CD14-positive monocyte (primary cell): Measurements from ENCODE around the gene SLC38A10. TPM values are rescaled to one million over a fixed set of nuclear protein-coding genes. Genes with fewer than 3 reads are reported as not detected.

Source experiments
- DNase-seq, 3 donors: peaks; one replicate each; pipeline ENCODE4 v3.0.0-alpha.2; 2011 to 2022
- H2AFZ ChIP-seq: 2 replicates; pipeline ENCODE4 v1.6.0; 2012; ENCODE audit warnings: mild to moderate bottlenecking, low read depth, low read length, inconsistent platforms; ENCODE audit not compliant: insufficient read depth, poor library complexity, severe bottlenecking
- H3K27ac ChIP-seq, 2 donors: 1 replicate in 1 of 2; 2 replicates in 1 of 2; pipeline ENCODE4 v1.5.1; 2012 to 2013; ENCODE audit warnings: low read length in 2 of 2, control low read depth in 1 of 2, inconsistent platforms in 1 of 2, low read depth in 1 of 2, mild to moderate bottlenecking in 1 of 2
- H3K27me3 ChIP-seq, 2 donors: one replicate each; pipeline versions ENCODE4 v1.6.0 to v1.6.1; 2011 to 2013; ENCODE audit warnings: low read length in 2 of 2; ENCODE audit not compliant: control insufficient read depth in 2 of 2, insufficient read depth in 2 of 2
- H3K36me3 ChIP-seq, 2 donors: replicated peaks in 1 of 2; 1 replicate in 1 of 2; 2 replicates in 1 of 2; pipeline versions ENCODE4 v1.5.1 to v1.6.1; 2012 to 2013; ENCODE audit warnings: low read length in 2 of 2, control low read depth in 1 of 2, inconsistent platforms in 1 of 2, mild to moderate bottlenecking in 1 of 2; ENCODE audit not compliant: insufficient read depth in 2 of 2, control insufficient read depth in 1 of 2
- H3K4me1 ChIP-seq, 2 donors: 1 replicate in 1 of 2; 2 replicates in 1 of 2; pipeline versions ENCODE4 v1.5.1 to v1.6.1; 2012 to 2013; ENCODE audit warnings: low read length in 2 of 2, control low read depth in 1 of 2, inconsistent platforms in 1 of 2, mild to moderate bottlenecking in 1 of 2, moderate library complexity in 1 of 2; ENCODE audit not compliant: insufficient read depth in 2 of 2, control insufficient read depth in 1 of 2
- H3K4me2 ChIP-seq: replicated peaks from 2 replicates; pipeline ENCODE3; 2012; ENCODE audit warnings: low read length, moderate library complexity, mild to moderate bottlenecking; ENCODE audit not compliant: poor library complexity, severe bottlenecking; ENCODE audit errors: extremely low read depth
- H3K4me3 ChIP-seq, 3 experiments: fragments of 200-600 bp in 1 of 3; sonication (generic) in 1 of 3; replicated peaks in 1 of 3; 1 replicate in 2 of 3; 2 replicates in 1 of 3; pipeline ENCODE4 v1.5.1; 2011 to 2013; ENCODE audit warnings: low read length in 3 of 3, mild to moderate bottlenecking in 3 of 3, control low read depth in 2 of 3, low read depth in 2 of 3, inconsistent platforms in 1 of 3, moderate library complexity in 1 of 3
- H3K79me2 ChIP-seq: 2 replicates; pipeline ENCODE4 v1.6.0; 2012; ENCODE audit warnings: mild to moderate bottlenecking, control low read depth, inconsistent platforms, low read length, moderate library complexity; ENCODE audit not compliant: insufficient read depth
- H3K9ac ChIP-seq: 2 replicates; pipeline ENCODE4 v1.6.0; 2017; ENCODE audit warnings: low read length, mild to moderate bottlenecking; ENCODE audit not compliant: insufficient read depth, poor library complexity, severe bottlenecking
- H3K9me3 ChIP-seq, 2 donors: replicated peaks in 1 of 2; 1 replicate in 1 of 2; 2 replicates in 1 of 2; pipeline versions ENCODE4 v1.5.1 to v1.6.1; 2012 to 2013; ENCODE audit warnings: low read length in 2 of 2, control low read depth in 1 of 2; ENCODE audit not compliant: control insufficient read depth in 1 of 2, insufficient read depth in 1 of 2
- H4K20me1 ChIP-seq: 2 replicates; pipeline ENCODE4 v1.6.0; 2012; ENCODE audit warnings: mild to moderate bottlenecking, low read length, control low read depth, moderate library complexity; ENCODE audit not compliant: insufficient read depth
- H3K27ac Mint-ChIP-seq, 7 donors: one replicate each; pipeline ENCODE4 v1.8.0; 2020; ENCODE audit warnings: mild to moderate bottlenecking in 7 of 7, mixed read lengths in 7 of 7, moderate library complexity in 6 of 7, inconsistent platforms in 2 of 7
- H3K27me3 Mint-ChIP-seq, 3 donors: one replicate each; pipeline ENCODE4 v1.8.0; 2021 to 2022; ENCODE audit warnings: low read depth in 3 of 3, mild to moderate bottlenecking in 3 of 3, mixed read lengths in 3 of 3, moderate library complexity in 3 of 3, inconsistent platforms in 1 of 3
- H3K36me3 Mint-ChIP-seq, 2 donors: one replicate each; pipeline ENCODE4 v1.8.0; 2020; ENCODE audit warnings: mixed read lengths in 2 of 2, inconsistent platforms in 1 of 2, mild to moderate bottlenecking in 1 of 2
- H3K4me1 Mint-ChIP-seq: one replicate; pipeline ENCODE4 v1.8.0; 2020; ENCODE audit warnings: mild to moderate bottlenecking, mixed read lengths
- H3K4me3 Mint-ChIP-seq, 2 donors: one replicate each; pipeline ENCODE4 v1.8.0; 2020; ENCODE audit warnings: mild to moderate bottlenecking in 2 of 2, mixed read lengths in 2 of 2, moderate library complexity in 1 of 2
- H3K9me3 Mint-ChIP-seq, 7 donors: one replicate each; pipeline ENCODE4 v1.8.0; 2020 to 2022; ENCODE audit warnings: mixed read lengths in 7 of 7, mild to moderate bottlenecking in 6 of 7, moderate library complexity in 6 of 7, inconsistent platforms in 2 of 7
- CTCF ChIP-seq: fragments of 200-600 bp; IDR thresholded peaks from one replicate; pipeline ENCODE4 v1.8.0; 2022; ENCODE audit warnings: antibody characterized with exemption, mild to moderate bottlenecking
- WGBS: methylation state at CpG from one replicate; pipeline ENCODE4 v1.1.5; 2013; ENCODE audit warnings: missing lambda C conversion rate; ENCODE audit not compliant: insufficient coverage; 5-methylcytosine and 5-hydroxymethylcytosine counted together
- intact Hi-C, 2 donors: fragments of 100-400 bp; cut with micrococcal nuclease; formaldehyde crosslinking; loops; one replicate each; pipeline versions ENCODE4 v1.15.0 to v1.15.1; 2023
- polyA plus RNA-seq, 3 donors: library from polyadenylated mRNA; depleted of rRNA in 1 of 3; unstranded in 2 of 3; stranded (reverse) in 1 of 3; fragments of 300-500 nt in 2 of 3; fragments of >200 nt in 1 of 3; fragmentation: Illumina TruSeq in 2 of 3; gene quantifications; 1 replicate in 2 of 3; 2 replicates in 1 of 3; pipeline ENCODE4 v1.2.3, GENCODE V29; 2012 to 2021

SLC38A10 gene
- polyA plus RNA-seq, 3 donors, result 50.8 to 76.1 (median 68.4) TPM

DNA sequence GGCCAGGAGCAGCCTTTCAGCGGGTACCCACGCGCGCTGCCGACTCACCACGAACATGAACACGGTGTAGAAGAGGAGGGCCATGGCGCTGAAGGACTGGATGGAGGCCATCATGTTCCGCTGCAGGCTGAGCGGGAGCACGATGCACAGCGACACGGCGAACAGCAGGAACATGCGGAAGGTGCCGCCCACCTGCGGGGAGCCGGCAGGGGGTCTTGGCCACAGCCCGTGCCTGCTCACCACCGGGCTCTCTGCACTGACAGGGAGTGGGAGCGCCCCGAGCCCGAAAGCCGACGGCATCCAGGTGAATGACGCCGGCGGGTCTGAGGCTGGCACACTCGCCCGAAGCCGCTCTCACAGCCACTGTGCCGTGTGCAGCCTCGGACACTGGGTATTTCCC, 13.0 kb downstream of the SLC38A10 start:
- Histone ChIP-seq H4K20me1 (peaks cover 39% of the 10 kb centered on the region), H3K4me2 (no peak overlapping the region), H3K27ac (no peak overlapping the region), H3K36me3 (peaks cover 60 to 70% of the 10 kb centered on the region in 2 donors), H3K4me3 (no peak overlapping the region), H3K9me3 (no peaks in the 10 kb centered on the region), H3K27me3 (no peaks in the 10 kb centered on the region), H3K79me2 (peaks cover 80% of the 10 kb centered on the region), H3K9ac (no peak overlapping the region), H2AFZ (no peak overlapping the region), H3K4me1 (peaks cover 28 to 29% of the 10 kb centered on the region in 2 donors)
- 98% methylated on average over 29 of the region's 33 CpGs for WGBS
- peaks cover 60 to 78% of the 10 kb centered on the region in 2 donors for H3K36me3 Mint-ChIP-seq
- no peak for DNase-seq
- peak overlapping the region in 1 of 7 donors; percentile 46 for H3K27ac Mint-ChIP-seq
- intact Hi-C loops, result loop anchor here in 1 of 2 donors (10.0 kb wide), 2 partner anchors 113 to 203 kb away; partner anchors contain the start of gene BAHCC1
- H3K4me3 Mint-ChIP-seq, result no peak overlapping the region
- peaks cover 28% of the 10 kb centered on the region for H3K4me1 Mint-ChIP-seq
- TF ChIP-seq CTCF, result no peak
- H3K9me3 Mint-ChIP-seq, result no peaks in the 10 kb centered on the region
- H3K27me3 Mint-ChIP-seq, result no peaks in the 10 kb centered on the region

DNA sequence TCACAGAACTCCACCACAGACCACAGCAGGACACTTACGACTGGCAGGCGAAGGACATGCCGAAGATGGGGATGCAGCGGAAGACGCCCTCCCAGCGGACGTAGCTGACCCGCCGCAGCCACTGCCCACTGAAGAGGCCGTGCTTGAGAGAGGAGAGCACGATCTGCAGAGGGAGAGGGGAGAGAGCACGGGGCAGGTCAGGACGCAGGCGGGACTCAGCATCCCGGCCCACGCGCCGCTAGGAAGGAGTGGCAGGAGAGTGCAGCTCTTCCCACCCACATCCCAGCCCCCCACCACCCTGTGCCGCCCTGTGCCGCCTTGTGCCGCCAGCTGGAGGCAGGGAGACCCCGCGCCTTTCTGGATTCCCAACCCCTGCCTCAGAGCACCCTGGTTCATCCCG, 14.5 kb downstream of the SLC38A10 start:
- H3K4me2 ChIP-seq, result no peak overlapping the region
- Mint-ChIP-seq H3K9me3 (no peaks in the 10 kb centered on the region), H3K27me3 (no peaks in the 10 kb centered on the region), H3K36me3 (peaks cover 72 to 86% of the 10 kb centered on the region in 2 donors), H3K4me3 (no peak overlapping the region), H3K27ac (peak overlapping the region in 2 of 7 donors; percentile 35 to 56), H3K4me1 (peaks cover 13% of the 10 kb centered on the region)
- peaks cover 74 to 85% of the 10 kb centered on the region in 2 donors for H3K36me3 ChIP-seq
- no peak for TF ChIP-seq CTCF
- H3K4me3 ChIP-seq, result no peak overlapping the region
- H2AFZ ChIP-seq, result no peak overlapping the region
- WGBS, result 96% methylated on average over 12 of the region's 24 CpGs
- H3K9ac ChIP-seq, result no peak overlapping the region
- H3K79me2 ChIP-seq, result peaks cover 81% of the 10 kb centered on the region
- DNase-seq, result no peak
- H3K27ac ChIP-seq, result no peak overlapping the region
- peaks cover 12 to 13% of the 10 kb centered on the region in 2 donors for H3K4me1 ChIP-seq
- no peaks in the 10 kb centered on the region for H3K27me3 ChIP-seq
- peaks cover 45% of the 10 kb centered on the region for H4K20me1 ChIP-seq
- no peaks in the 10 kb centered on the region for H3K9me3 ChIP-seq
- intact Hi-C loops, result loop anchor here in 1 of 2 donors (10.0 kb wide), 2 partner anchors 114 to 204 kb away; partner anchors contain the start of gene BAHCC1
